Fibroblast of lung (primary cell): ENCODE data around the gene NUDT5. TPM values are rescaled to one million over a fixed set of nuclear protein-coding genes. Genes with fewer than 3 reads are reported as not detected.
"Not testable (repeated sequence)": the region's sequence is repeated elsewhere in the genome, so short reads cannot be mapped to it uniquely, and the experiment has no call there.

Experiments used
- DNase-seq, 2 donors: peaks; one replicate each; pipeline versions ENCODE4 v3.0.0 to v3.0.0-alpha.2; 2010; ENCODE audit warnings: low read depth in 2 of 2
- H2AFZ ChIP-seq: 2 replicates; pipeline ENCODE4 v1.5.1; 2012; ENCODE audit warnings: low read length, control low read depth, inconsistent platforms
- H3K27ac ChIP-seq: 2 replicates; pipeline ENCODE4 v1.5.1; 2011; ENCODE audit warnings: low read length, control low read depth; ENCODE audit not compliant: insufficient read depth
- H3K27me3 ChIP-seq: 2 replicates; pipeline ENCODE4 v1.5.1; 2011; ENCODE audit warnings: mild to moderate bottlenecking, low read length; ENCODE audit not compliant: control insufficient read depth, insufficient read depth
- H3K36me3 ChIP-seq: 2 replicates; pipeline ENCODE4 v1.5.1; 2011; ENCODE audit warnings: low read length; ENCODE audit not compliant: control insufficient read depth, insufficient read depth
- H3K4me1 ChIP-seq: 2 replicates; pipeline ENCODE4 v1.5.1; 2011; ENCODE audit warnings: low read length; ENCODE audit not compliant: control insufficient read depth, insufficient read depth; ENCODE audit errors: extremely low read depth
- H3K4me2 ChIP-seq: 2 replicates; pipeline ENCODE4 v1.5.1; 2011; ENCODE audit warnings: low read length, control low read depth; ENCODE audit not compliant: insufficient read depth; ENCODE audit errors: extremely low read depth
- H3K4me3 ChIP-seq, 4 experiments: fragments of 200-600 bp in 1 of 4; sonication (generic) in 1 of 4; replicated peaks in 1 of 4; 2 replicates each; pipeline ENCODE4 v1.5.1; 2011 to 2016; ENCODE audit warnings: low read length in 4 of 4, low read depth in 3 of 4, mild to moderate bottlenecking in 3 of 4, control low read depth in 2 of 4, inconsistent platforms in 1 of 4, mixed read lengths in 1 of 4; ENCODE audit not compliant: insufficient read depth in 1 of 4; ENCODE audit errors: control extremely low read depth in 1 of 4
- H3K79me2 ChIP-seq: 2 replicates; pipeline ENCODE4 v1.5.1; 2012; ENCODE audit warnings: mild to moderate bottlenecking, low read length, inconsistent platforms; ENCODE audit not compliant: control insufficient read depth, insufficient read depth
- H3K9ac ChIP-seq: 2 replicates; pipeline ENCODE4 v1.5.1; 2011; ENCODE audit warnings: mild to moderate bottlenecking, low read length, control low read depth; ENCODE audit not compliant: insufficient read depth
- H3K9me3 ChIP-seq: 2 replicates; pipeline ENCODE4 v1.5.1; 2012; ENCODE audit warnings: low read depth, low read length; ENCODE audit not compliant: control insufficient read depth, insufficient read depth
- H4K20me1 ChIP-seq: 2 replicates; pipeline ENCODE4 v1.5.1; 2011; ENCODE audit warnings: low read length; ENCODE audit not compliant: control insufficient read depth, insufficient read depth; ENCODE audit errors: extremely low read depth
- EZH2 ChIP-seq: IDR thresholded peaks from 2 replicates; pipeline ENCODE4 v1.5.1; 2012; ENCODE audit warnings: low read length, control low read depth, mild to moderate bottlenecking; ENCODE audit errors: missing control alignments
- polyA plus RNA-seq, 2 donors: library from polyadenylated mRNA; depleted of rRNA in 1 of 2; stranded (reverse) in 1 of 2; unstranded in 1 of 2; fragments of >200 nt; gene quantifications; 2 replicates each; pipeline ENCODE4 v1.2.1, GENCODE V29; 2011 to 2012; ENCODE audit warnings: missing spikeins in 1 of 2
- total RNA-seq: library from RNA; depleted of rRNA; stranded (reverse); fragments of >200 nt; gene quantifications from 2 replicates; pipeline ENCODE4 v1.2.1, GENCODE V29; 2014
- TF ChIP-seq, protein P1 (sequence below), 2 donors: IDR thresholded peaks in 1 of 2; conservative IDR thresholded peaks in 1 of 2; 1 replicate in 1 of 2; 2 replicates in 1 of 2; pipeline ENCODE4 v1.5.1; 2011 to 2012; ENCODE audit warnings: low read length in 2 of 2, control low read depth in 1 of 2, inconsistent platforms in 1 of 2, low read depth in 1 of 2, mild to moderate bottlenecking in 1 of 2

The NUDT5 gene
- total and polyA plus RNA-seq, 2 donors (not counting 1 experiment from before 2014, with no cell fraction given) = 58.8 to 69.4 TPM

DNA sequence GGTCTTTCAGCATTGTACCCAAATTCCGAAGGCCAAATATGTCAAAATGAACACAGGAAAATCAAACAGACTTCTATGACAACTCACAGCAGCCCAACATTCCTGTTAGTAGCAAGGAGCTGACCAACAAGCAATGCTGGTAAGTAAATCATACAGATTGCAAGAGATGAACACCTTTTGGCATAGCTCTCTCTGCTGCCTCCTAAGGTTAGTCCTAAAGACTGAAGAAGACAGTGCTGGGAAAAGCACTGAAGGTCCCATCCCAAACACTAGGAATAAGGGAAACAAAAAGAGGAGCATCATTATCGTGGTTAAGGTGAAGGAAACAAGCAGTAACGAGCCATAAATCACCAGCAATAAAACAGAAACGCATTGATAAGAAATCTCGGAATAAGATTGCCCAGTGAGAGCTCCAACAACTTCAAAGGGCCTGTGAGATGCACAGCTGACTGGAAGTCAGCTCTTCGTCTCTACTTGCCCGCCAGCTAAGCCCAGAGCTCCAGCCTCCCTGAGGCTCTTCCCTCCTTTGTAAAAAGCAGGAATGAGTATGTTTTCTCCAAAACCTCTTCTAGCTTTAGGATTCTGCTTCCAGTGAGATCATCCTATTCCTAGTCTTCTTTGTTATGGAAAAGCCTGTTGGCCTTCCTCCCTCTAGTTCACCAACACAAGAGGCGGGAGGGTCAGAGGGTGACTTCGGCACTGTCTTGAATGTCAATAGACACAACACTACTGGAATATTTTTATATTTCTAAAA lies 15.3 kb downstream of the NUDT5 start:
- Histone ChIP-seq H3K79me2 (no peaks in the 10 kb centered on the region), H3K36me3 (peaks cover 10% of the 10 kb centered on the region), H3K4me2 (no peak overlapping the region), H3K4me3 (no peak overlapping the region), H2AFZ (no peak overlapping the region), H3K4me1 (no peaks in the 10 kb centered on the region), H4K20me1 (no peaks in the 10 kb centered on the region), H3K9ac (no peak overlapping the region), H3K9me3 (no peaks in the 10 kb centered on the region), H3K27ac (no peak overlapping the region), H3K27me3 (no peaks in the 10 kb centered on the region)
- no peak for DNase-seq
- TF ChIP-seq EZH2 = no peak
- TF ChIP-seq, protein P1, sequence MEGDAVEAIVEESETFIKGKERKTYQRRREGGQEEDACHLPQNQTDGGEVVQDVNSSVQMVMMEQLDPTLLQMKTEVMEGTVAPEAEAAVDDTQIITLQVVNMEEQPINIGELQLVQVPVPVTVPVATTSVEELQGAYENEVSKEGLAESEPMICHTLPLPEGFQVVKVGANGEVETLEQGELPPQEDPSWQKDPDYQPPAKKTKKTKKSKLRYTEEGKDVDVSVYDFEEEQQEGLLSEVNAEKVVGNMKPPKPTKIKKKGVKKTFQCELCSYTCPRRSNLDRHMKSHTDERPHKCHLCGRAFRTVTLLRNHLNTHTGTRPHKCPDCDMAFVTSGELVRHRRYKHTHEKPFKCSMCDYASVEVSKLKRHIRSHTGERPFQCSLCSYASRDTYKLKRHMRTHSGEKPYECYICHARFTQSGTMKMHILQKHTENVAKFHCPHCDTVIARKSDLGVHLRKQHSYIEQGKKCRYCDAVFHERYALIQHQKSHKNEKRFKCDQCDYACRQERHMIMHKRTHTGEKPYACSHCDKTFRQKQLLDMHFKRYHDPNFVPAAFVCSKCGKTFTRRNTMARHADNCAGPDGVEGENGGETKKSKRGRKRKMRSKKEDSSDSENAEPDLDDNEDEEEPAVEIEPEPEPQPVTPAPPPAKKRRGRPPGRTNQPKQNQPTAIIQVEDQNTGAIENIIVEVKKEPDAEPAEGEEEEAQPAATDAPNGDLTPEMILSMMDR (conservative IDR thresholded peaks at IDR 0.05 in 1 of 2, IDR thresholded peaks at IDR 0.05 in 1 of 2; ENCODE audit: low read depth in 1 of 2, low read length in 2 of 2) = no peak

DNA sequence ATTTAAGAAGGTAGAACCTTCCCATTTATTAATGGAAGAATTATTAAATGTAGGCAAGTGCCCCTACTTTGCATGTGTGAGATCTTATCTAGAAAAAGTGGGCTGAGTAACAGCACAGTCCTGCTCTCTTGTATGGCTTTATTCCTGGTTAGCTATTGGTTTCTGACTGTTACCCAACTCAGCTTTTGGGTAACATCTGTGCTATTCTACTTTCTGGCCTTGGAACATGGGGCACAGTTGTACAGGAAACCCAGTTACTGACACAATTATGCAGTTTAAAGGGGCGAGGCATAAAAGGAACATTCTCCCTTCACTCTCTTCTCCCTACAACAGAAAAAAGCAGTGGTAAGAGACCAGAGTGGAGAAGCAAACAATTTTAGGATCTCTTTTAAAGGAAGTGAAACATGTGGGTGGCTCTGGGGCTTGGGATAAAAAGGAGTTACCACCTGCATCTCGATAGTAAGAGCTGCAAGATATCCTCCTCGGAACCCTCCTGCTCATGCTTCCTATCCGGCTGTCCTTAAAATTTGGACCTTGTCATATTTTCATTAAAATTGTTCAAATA lies 16.0 kb downstream of the NUDT5 start:
- H3K27ac ChIP-seq = no peak overlapping the region
- DNase-seq = no peak

GRCh38 chr10:12177642-12178041 lies 18.0 kb downstream of the NUDT5 start:
- peaks cover 16% of the 10 kb centered on the region for H3K36me3 ChIP-seq

More for the DNA sequence above, 16.0 kb downstream of the NUDT5 start:
- Histone ChIP-seq H3K9ac (no peak overlapping the region), H3K79me2 (no peaks in the 10 kb centered on the region), H4K20me1 (no peaks in the 10 kb centered on the region), H3K27me3 (no peaks in the 10 kb centered on the region), H3K36me3 (peaks cover 9% of the 10 kb centered on the region), H3K4me2 (no peak overlapping the region), H3K4me1 (no peaks in the 10 kb centered on the region), H3K9me3 (no peaks in the 10 kb centered on the region), H3K4me3 (no peak overlapping the region), H2AFZ (no peak overlapping the region)
- TF ChIP-seq, protein P1 (conservative IDR thresholded peaks at IDR 0.05 in 1 of 2, IDR thresholded peaks at IDR 0.05 in 1 of 2; ENCODE audit: low read depth in 1 of 2, low read length in 2 of 2) = no peak
- TF ChIP-seq EZH2 = no peak

GRCh38 chr10:12171512-12171911 lies 24.2 kb downstream of the NUDT5 start:
- not testable (repeated sequence) for H3K9ac ChIP-seq, H4K20me1 ChIP-seq, H2AFZ ChIP-seq, H3K9me3 ChIP-seq, DNase-seq, H3K4me2 ChIP-seq, H3K79me2 ChIP-seq, H3K4me3 ChIP-seq, H3K4me1 ChIP-seq, H3K27ac ChIP-seq, H3K27me3 ChIP-seq
- H3K36me3 ChIP-seq = peaks cover 16% of the 10 kb centered on the region

More at GRCh38 chr10:12177642-12178041, 18.0 kb downstream of the NUDT5 start:
- Histone ChIP-seq H3K4me3 (no peak overlapping the region), H3K27me3 (no peaks in the 10 kb centered on the region), H3K9me3 (no peaks in the 10 kb centered on the region), H3K27ac (no peak overlapping the region), H3K79me2 (no peaks in the 10 kb centered on the region), H2AFZ (no peak overlapping the region), H3K9ac (no peak overlapping the region), H3K4me2 (no peak overlapping the region), H4K20me1 (no peaks in the 10 kb centered on the region), H3K4me1 (no peaks in the 10 kb centered on the region)
- DNase-seq = peak in 1 of 2 donors; percentile 53
- no peak for TF ChIP-seq EZH2
- TF ChIP-seq, protein P1 (conservative IDR thresholded peaks at IDR 0.05 in 1 of 2, IDR thresholded peaks at IDR 0.05 in 1 of 2; ENCODE audit: low read depth in 1 of 2, low read length in 2 of 2) = no peak
